Lower leg skin (tissue), 4 donors: ENCODE results near the gene EEF1AKMT1. TPM values are rescaled to one million over a fixed set of nuclear protein-coding genes. Genes with fewer than 3 reads are reported as not detected.

Source experiments
- DNase-seq, 2 donors: peaks; one replicate each; pipeline ENCODE4 v3.0.0-alpha.2; 2019; ENCODE audit warnings: low spot score in 2 of 2
- H3K4me3 ChIP-seq: fragments of 200-600 bp; sonication (generic); 2 replicates; pipeline ENCODE4 v1.5.1; 2017; ENCODE audit warnings: mild to moderate bottlenecking, low read depth; ENCODE audit not compliant: poor library complexity, severe bottlenecking
- CTCF ChIP-seq, 3 donors: fragments of 450-650 bp; IDR thresholded peaks; one replicate each; pipeline ENCODE4 v1.5.1; 2016; ENCODE audit warnings: antibody characterized with exemption in 3 of 3, mild to moderate bottlenecking in 3 of 3, moderate library complexity in 2 of 3
- POLR2A ChIP-seq, 2 donors: fragments of 450-650 bp; IDR thresholded peaks; one replicate each; pipeline ENCODE4 v1.6.1; 2016 to 2017; ENCODE audit warnings: antibody characterized with exemption in 2 of 2, mild to moderate bottlenecking in 1 of 2, moderate library complexity in 1 of 2
- WGBS, 2 donors: methylation state at CpG; one replicate each; pipeline ENCODE4 v1.1.5; 2018; 5-methylcytosine and 5-hydroxymethylcytosine counted together
- intact Hi-C: fragments of 100-400 bp; cut with DNase I; formaldehyde crosslinking; loops from one replicate; pipeline ENCODE4 v1.15.0; 2023; ENCODE audit warnings: low total_unique reads
- total RNA-seq, 4 donors: library from RNA; depleted of rRNA; stranded (reverse); fragments of >200 nt; gene quantifications; one replicate each; pipeline ENCODE4 v1.1.0, GENCODE V29; 2016

Gene EEF1AKMT1
- total RNA-seq, 4 donors from 2014 or later, result 2.6 to 10.8 (median 5.8) TPM

- 10 to 26% methylated on average over 11 of the region's 11 CpGs for WGBS, 2 donors
- intact Hi-C loops, result loop anchor here (10.0 kb wide), 1 partner anchor 101 kb away; no protein-coding TSS in a partner anchor
- no peak for DNase-seq
- no peak for TF ChIP-seq POLR2A (IDR thresholded peaks at IDR 0.05)
- no peak for TF ChIP-seq CTCF (IDR thresholded peaks at IDR 0.05)
- no peak overlapping the region for H3K4me3 ChIP-seq
Measured at GRCh38 chr13:20713751-20714150, 60.0 kb downstream of the EEF1AKMT1 start.

- 34 to 43% methylated on average over 11 of the region's 11 CpGs for WGBS, 2 donors
- DNase-seq, result no peak
- H3K4me3 ChIP-seq, result no peak overlapping the region
- no peak for TF ChIP-seq CTCF (IDR thresholded peaks at IDR 0.05)
- no peak for TF ChIP-seq POLR2A (IDR thresholded peaks at IDR 0.05)
- intact Hi-C loops, result loop anchor here (10.0 kb wide), 1 partner anchor 102 kb away; no protein-coding TSS in a partner anchor
Measured at GRCh38 chr13:20713014-20713376, 60.8 kb downstream of the EEF1AKMT1 start.

- no peak for TF ChIP-seq CTCF (IDR thresholded peaks at IDR 0.05)
- intact Hi-C loops, result loop anchor here (10.0 kb wide), 1 partner anchor 103 kb away; no protein-coding TSS in a partner anchor
- no peak for DNase-seq
- WGBS, 2 donors, result 85 to 89% methylated on average over 12 to 13 of the region's 13 CpGs
- H3K4me3 ChIP-seq, result no peak overlapping the region
Measured at GRCh38 chr13:20711301-20712044, 62.3 kb downstream of the EEF1AKMT1 start.

GRCh38 chr13:20709782-20710181 lies 64.0 kb downstream of the EEF1AKMT1 start:
- DNase-seq, result no peak
- WGBS, 2 donors, result 35 to 38% methylated on average over 4 of the region's 4 CpGs
- no peak for TF ChIP-seq CTCF (IDR thresholded peaks at IDR 0.05)
- no peak for TF ChIP-seq POLR2A (IDR thresholded peaks at IDR 0.05)
- no peak overlapping the region for H3K4me3 ChIP-seq
- intact Hi-C loops, result loop anchor here (10.0 kb wide), 1 partner anchor 105 kb away; no protein-coding TSS in a partner anchor

GRCh38 chr13:20709369-20709768 lies 64.4 kb downstream of the EEF1AKMT1 start:
- no peak overlapping the region for H3K4me3 ChIP-seq
- WGBS, 2 donors, result 58 to 82% methylated on average over 8 of the region's 8 CpGs
- intact Hi-C loops, result no loop called here
- TF ChIP-seq POLR2A (IDR thresholded peaks at IDR 0.05) (no peak), CTCF (IDR thresholded peaks at IDR 0.05) (no peak)
- DNase-seq, result no peak
